T follicular helper cell (primary cell): ENCODE results near the gene UACA.
"Not testable (repeated sequence)": the region's sequence is repeated elsewhere in the genome, so short reads cannot be mapped to it uniquely, and the experiment has no call there.

Experiments used
- DNase-seq: peaks from one replicate; pipeline ENCODE4 v3.0.0-alpha.2; 2020; ENCODE audit warnings: low read depth

UACA gene

DNA sequence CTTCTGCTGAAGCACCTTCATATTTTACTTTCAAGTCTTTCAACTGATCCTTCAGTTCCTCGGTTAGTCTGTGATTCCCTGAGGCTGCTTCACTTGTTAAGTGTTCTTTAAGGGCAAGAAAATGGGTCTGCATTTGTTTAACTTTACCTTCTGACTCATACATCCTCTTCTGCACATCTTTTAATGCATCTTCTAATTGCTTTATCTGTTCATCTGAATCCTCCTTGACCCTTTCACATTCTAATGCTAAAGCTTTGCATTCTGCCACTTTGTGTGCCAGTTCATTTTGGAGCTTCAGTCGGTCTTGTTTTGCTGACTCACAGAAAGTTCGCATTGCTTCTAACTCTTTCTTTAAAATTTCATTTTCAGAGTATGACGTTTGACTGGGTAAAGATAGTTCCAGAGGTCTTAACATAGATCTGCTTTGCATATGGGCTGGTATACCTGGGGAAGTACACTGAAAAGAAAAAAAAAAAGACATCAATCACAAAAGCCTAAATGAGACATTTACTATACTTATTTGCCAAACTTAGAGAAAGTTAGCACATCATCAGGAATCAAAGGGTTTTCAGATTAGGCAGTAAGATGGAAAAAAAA lies 94.3 kb downstream of the UACA start:
- DNase-seq, result no peak

DNA sequence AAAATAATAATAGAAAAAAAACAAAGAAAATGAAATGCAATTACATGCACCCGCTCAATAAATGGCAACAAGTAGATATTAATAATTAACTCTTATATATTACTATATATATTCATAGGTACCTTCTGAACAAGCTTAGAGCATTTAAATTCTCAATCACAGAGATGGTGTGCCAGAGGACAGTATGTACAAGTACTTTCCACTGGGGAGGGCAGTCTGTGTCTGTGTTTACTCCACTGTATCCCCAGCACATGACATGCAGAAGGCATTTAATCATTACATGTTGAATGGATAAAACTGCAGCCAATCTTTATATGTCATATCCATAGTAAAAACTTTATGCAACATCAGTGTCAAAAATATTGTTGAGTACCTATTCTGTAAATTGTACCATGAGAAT lies 97.8 kb downstream of the UACA start:
- DNase-seq, result no peak

DNA sequence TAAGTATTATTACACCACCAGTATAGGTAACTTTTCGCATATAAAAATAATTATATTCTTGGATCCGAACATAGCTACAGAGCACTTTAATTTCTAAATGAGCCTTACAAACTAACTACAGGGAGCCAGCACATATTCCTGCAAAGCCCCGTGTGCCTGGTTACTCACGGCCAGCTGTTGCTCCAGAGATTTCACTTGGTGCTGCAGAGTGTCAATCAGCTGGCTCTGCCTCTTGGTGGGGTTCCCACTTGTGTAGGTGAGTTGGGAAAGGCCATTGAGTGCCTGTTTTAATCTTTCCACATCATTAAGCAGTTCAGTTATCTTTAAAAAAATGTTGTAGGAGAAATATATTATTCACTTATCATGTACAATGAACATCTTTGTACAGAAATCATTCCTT lies 98.9 kb downstream of the UACA start:
- no peak for DNase-seq

DNA sequence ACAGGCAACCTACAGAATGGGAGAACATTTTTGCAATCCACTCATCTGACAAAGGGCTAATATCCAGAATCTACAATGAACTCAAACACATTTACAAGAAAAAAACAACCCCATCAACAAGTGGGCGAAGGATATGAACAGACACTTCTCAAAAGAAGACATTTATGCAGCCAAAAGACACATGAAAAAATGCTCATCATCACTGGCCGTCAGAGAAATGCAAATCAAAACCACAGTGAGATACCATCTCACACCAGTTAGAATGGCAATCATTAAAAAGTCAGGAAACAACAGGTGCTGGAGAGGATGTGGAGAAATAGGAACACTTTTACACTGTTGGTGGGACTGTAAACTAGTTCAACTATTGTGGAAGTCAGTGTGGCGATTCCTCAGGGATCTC lies 100.3 kb downstream of the UACA start:
- DNase-seq, result not testable (repeated sequence)

DNA sequence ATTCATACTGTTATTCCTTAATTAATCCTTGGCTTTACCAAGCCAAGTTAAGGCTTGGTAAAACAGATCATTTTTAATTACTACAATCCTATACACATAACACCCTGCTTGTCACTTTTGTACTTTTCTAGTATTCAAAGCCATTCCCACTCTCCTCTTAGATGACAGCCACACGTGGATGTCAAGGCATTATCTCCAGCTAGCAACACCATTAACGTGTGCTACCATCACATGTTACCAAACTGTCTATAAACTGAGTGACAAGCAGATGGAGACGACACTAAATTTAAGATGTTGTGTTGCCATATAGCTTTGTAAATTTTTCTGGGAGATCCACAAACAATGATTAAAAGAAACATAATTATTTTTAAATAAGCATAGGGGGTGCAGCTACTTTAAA lies 103.7 kb downstream of the UACA start:
- no peak for DNase-seq

DNA sequence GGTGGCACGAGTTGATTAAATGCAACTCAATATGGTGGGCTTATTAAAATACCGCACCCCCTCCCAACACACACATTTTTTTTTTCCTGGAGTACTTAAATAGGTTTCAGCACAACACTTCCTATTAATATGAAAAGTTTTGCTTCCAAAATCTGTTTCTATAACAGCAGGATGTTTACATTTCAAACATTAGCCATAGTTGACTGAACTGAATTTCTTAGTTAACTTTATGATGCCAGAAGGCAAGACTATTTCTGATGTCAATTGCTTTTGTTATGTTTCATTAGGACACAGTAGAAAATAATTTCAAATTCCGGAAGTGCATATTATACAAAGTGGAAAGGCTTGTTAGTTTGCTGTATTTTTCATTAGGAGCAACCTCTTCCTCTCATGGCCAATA lies 104.7 kb downstream of the UACA start:
- no peak for DNase-seq

DNA sequence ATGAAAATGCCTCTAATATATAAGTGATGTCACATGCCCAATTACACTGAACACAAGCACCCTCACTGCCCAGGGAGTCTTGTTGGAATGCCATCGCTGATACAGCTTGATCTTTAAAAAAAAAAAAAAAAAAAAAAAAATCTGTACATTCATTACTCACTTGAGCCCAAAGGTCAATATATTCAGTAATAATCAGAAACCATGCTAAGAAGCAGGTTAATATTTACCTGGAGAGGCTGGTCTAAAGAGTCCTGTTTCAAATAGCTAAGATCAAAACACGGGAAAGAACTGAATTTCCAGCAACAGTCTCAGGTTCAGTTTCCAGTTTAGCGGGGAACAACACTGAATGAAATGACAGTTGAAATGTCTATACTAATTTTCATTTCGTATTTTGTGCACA lies 109.9 kb downstream of the UACA start:
- no peak for DNase-seq

DNA sequence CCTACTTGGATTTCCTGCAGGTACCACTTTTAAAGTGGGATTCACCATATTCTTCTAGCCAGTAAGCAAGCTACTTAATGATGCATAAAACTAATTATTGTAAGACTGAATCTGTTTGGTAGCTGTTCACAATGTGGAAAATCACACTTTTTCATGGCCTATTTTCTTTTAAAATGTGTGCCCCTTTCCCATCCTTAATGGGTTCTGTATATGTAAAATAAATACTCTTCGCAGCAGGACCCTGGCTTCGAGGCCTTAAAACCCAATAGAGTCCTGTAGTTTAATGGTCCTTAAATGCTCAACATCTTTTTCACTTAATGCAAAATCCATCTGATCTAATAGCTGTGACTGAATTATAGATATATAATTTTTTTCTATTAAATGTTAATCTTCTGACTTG lies 111.0 kb downstream of the UACA start:
- no peak for DNase-seq

DNA sequence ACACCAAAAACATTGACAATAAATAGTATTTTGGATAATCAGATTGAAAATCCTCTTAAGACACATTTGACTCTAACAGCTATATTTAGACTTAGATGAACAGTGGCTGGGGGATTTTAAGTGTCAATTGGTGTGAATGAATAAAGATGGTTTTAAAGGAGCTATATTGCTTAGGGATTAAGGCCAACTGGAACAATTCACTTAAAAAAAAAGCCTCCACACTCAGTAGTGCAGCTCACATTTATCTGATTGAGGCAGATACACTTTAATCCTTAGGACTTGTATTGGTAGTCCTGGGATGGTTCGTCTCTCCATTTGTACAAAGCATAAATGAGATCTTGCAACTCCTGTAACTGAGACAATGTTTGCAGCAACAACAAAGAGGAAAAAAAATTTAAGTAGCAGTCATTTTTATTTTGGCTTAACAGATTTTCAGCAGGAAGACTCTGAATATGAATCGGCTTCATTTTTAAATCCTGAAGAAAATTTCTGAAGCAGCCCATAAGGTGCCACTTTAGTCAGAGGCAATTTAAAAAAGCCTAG lies 112.0 kb downstream of the UACA start:
- no peak for DNase-seq

DNA sequence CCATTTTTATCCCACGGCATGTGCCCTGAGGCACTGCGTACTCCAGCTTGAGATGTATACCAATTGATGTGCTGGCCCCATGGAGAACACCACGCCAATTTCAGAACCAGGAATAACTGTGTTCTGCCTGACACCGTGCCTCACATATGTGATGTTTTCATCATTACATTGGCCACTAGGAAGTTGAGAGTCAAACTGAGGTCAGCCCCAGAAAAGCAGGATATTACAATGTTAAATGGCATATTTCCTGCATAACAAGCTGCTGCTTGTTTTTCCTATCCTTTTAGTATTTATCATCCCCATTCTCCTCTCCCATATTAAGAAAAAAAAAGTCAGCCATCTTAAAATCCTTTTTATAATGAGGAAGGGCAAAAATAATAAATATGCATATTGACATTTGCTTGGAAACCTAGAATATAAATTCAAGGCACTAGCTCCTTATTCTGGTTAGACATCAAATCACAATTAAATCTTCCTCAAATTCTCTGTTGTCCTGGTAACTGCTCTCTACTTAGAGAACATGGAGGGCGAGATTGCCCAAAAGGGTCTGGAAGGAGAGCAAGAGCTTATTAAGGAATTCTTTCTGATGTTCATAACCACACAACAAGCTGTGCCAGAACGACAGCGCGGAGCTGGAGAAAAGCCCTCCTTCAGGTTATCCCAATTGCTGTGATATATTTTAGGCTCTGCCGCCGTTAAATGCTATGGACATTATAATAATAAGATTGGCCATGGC lies 112.6 kb downstream of the UACA start:
- no peak for DNase-seq

DNA sequence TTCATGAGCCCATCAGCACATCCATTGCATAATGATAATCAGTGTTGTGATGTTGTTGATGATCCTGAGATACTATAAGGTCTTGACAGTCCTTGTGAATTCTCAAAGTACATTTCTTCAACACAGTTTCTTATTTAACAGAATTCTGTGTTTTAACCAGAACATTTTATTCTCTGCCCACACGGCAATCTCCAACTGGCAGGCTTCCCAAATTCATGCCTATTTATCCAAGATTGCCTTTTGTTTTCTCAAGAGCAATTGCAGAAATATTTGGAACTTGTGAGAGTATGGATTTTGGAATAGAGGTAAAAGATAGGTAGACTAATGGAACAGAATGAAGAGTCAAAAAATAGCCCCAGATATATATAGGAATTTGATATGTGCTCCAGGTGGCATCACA lies 116.0 kb downstream of the UACA start:
- DNase-seq, result no peak

DNA sequence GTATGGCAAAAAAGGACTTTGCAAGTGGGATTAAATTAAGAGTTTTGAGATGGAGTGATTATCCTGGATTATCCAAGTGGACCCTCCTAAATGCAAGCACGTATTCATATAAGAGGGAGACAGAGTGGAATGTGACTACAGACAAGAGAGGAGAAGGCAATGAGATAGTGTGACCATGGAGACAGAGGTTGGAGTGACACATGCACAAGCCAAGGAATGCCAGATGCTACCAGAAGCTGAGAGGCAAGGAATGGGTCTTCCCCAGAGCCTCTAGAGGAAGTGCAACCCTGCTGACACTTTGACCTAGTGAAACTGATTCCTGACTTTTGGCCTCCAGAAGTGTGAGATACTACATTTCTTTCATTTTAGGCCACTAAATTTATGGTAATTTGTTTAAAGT lies 117.2 kb downstream of the UACA start:
- DNase-seq, result no peak

DNA sequence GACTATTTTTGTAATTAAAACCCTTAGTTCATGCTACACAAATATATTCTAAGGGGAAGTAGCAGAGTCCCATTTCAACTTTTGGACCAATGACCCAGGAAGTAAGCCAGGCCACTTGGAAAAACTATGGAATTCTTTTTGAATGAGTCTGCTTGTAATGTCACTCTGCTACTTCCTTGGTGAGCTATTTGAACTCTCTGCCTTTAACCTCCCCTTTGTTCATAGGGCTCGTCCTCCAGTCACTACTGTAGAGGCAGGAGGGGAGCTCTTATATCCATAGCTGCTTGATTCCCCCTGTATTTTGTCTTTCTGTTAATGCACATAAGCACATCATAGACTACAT lies 119.6 kb downstream of the UACA start:
- no peak for DNase-seq

DNA sequence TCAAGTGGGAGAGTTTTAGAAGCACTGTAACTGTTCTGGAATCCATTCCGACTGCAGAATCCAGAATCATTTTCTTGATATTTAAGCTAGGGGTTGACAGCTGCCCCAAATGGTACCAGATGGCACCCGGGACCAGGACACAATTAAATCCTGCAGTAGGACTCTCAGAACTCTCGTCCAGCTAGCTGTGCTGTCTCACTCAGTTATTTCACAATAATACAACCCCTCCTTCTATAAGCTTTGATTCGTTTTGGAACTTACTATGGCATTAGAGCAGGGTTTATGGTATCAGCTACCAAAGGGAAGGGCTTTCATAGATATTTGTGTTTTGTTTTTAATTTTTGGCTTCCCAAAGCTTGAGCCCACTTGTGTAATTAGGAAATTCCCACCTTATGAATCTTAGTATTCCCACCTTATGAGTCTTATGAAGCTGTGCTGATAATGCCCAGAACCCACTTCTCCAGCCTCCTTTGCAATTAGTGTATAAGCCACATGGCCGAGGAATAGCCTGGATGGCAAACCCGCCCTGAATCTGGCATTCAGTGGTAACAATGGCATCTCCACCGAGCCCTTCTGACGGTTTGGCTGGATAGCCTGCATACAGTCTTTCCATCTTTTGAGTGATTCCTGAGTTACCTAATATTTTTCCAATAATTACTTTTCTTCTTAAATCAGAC lies 120.1 kb downstream of the UACA start:
- no peak for DNase-seq

DNA sequence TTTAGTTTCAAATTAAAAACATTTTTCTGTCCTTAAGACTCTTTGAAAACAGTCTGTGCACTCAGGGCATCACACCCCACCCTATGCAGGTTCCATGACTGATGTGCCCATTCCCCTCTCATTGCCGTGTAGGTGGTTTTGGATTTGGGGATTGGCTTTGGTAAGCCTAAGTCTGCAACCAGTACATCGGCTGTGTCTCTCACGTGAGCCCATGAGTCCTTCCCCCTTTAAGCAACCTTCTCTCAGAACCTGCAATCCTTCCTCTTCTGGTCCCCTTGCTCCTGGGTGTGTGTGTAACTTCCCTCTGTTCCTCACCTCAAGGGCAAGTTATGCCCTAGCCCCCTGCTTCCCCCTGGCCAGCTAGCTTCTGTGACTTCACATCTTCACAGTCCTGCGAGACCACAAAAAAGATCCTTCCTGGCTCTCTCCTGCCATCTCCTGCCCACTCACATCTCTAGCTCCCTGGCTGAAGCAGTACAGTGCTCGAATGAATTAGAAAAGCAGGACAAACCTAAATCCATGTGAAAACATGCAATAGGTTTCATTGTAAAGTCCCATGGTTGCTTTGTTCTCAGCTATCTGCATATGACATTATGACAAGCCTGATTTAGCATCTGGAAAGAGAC lies 126.7 kb downstream of the UACA start:
- no peak for DNase-seq

DNA sequence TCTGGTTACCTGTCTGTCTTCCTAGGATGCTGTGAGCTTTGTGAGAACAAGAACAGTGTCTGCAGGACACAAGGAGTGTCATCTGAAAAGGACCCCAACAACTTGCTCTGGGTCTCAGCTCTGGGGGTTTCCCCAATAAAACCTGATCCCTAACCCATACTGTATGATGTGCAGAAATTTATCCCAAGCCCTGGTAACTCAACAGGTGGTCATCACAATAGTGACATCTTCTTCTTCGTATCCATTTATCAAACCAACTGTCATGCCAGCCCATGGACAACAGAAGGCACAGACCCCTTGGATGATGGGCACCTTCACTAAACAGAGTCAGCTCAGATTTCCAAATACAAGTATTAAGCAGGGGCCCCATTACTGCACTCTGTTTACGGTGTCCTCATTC lies 127.5 kb downstream of the UACA start:
- DNase-seq, result no peak

DNA sequence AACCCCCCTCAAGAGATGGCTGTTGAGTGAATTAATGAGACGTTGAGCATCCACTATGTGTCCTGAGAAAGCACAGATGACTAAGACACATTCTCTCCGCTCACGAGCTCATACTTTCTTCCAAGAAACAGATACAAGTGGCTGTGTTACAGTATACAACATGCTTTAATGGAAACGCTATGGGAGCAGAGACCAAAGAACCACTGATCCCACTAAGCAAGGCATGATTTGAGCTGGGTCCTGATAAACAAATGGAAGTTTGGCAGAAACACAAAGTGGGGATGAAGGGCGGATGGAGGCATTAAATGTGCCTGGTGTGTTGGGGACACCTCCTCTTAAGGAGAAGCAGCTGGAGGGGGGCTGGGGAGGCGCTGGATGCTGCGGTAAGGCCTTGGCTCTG lies 129.4 kb downstream of the UACA start:
- DNase-seq, result no peak

DNA sequence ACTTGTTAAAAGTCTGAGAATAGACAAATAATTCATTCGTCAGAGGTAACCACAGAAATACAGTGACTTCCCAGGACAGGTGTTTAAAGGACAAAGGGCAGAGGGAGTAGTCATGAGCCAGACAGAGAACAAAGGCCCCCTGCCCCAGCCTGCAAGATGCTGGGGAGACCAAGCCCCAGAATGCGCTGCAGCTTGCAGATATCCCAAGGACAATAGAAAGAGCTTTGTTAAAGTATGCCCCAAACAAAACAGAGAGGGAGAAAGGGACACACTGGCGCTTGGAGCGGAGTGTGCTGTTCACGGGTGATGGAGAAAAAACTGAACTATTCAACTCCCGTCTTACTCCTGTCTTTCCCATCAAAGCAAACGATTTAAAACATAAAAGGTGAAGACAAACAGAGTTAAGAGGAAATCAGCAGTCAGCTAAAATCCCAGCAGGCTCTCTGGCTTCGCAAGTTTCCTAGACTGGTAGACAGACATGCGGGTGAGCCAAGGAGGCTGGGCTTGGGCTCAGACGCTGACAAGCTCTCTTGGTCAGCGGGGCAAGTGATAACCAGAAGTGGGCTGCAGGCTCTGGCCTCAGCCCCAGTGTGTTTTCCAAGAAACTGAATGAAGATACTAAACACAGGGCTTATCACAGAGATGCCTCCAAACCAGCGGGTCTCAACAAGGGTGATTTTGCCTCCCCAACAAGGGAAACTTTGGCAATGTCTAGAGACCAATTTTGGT lies 130.1 kb downstream of the UACA start:
- no peak for DNase-seq

DNA sequence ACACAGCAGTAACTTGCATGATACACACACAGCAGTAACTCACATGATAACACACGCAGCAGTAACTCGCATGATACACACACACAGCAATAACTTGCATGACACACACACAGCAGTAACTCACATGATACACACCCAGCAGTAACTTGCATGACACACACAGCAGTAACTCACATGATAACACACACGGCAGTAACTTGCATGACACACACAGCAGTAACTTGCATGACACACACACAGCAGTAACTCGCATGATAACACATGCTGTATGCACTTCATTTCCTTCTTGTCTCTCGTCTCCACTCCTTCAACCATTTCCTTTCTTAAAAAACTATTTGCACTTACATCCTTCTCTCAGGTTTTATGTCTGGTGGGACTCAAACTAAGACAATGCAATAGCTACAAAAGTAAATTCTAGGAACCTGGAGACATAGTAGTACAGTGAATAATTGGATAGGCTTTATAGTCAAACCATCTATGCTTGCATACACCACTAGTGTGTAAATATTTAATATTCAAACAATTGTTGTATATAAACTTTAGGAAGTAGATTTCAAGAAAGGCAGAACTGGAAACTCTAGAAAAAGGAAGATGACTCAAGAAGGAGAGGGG lies 130.8 kb downstream of the UACA start:
- no peak for DNase-seq

DNA sequence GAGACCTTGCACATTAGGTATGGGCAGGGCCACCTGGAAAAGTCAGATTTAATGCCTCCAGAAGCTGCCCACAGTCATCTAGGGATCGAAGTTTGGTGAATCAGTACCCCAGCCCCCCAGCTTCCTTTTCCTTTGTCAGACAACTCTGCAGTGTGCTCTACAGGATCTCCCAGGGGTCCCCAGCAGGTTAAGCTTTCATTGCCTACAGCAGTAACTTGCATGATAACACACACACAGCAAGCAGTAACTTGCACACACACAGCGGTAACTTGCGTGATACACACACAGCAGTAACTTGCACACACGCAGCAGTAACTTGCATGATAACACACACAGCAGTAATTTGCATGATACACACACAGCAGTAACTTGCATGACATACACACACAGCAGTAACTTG lies 131.3 kb downstream of the UACA start:
- no peak for DNase-seq

DNA sequence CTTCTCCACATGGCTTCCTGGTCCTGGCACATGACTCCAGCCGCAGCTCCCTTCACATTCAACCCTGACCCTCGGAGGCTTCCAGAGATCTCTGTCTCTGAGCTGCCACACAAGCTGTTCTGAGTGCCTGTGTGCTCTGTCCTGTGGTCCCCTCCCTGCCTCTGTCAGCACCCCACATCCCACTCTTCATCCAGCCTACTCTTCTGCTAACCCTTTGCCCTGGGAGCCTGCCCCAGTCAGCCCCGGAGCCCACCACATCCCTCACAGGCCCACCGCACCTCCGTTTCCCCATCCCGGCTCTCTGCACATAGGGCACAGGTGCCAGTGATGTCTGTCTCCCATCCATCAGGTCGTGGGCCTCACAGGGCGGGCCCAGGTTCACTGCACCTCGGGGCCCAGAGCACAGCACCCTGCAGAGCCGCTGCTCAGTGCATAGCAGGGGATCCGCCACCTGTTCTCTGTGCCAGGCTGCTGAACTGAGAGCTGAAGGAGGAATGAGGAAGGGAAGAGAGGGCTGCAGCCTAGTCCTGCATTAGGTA lies 133.6 kb downstream of the UACA start:
- no peak for DNase-seq

DNA sequence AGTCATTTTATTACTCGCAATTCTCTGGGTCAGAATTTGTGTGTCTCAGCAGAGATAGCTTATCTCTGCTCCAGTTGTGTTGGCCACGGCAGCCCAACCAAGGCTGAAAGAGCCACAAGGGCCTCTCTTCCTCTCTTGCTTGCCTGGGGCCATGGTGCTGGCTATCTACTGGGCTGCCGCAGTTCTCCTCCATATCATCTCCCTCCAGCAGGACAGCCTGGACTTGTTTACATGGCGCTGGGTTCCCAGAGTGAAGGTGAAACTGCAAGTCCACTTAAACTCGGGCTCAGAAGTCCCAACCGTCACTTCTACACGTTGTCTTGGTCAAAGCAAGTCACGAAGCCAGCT lies 134.8 kb downstream of the UACA start:
- no peak for DNase-seq
